Mucosa of rectum (tissue), 2 donors: ENCODE results near the gene PTMA.

Source experiments
- H3K27ac ChIP-seq, 2 donors: one replicate each; pipeline ENCODE4 v1.7.0; 2013; ENCODE audit warnings: inconsistent platforms in 2 of 2, low read depth in 2 of 2, low read length in 2 of 2
- H3K27me3 ChIP-seq, 2 donors: one replicate each; pipeline ENCODE4 v1.7.0; 2013; ENCODE audit warnings: low read length in 2 of 2; ENCODE audit not compliant: control insufficient read depth in 2 of 2, insufficient read depth in 2 of 2
- H3K36me3 ChIP-seq, 2 donors: one replicate each; pipeline ENCODE4 v1.7.0; 2013; ENCODE audit warnings: low read length in 2 of 2; ENCODE audit not compliant: control insufficient read depth in 2 of 2, insufficient read depth in 2 of 2
- H3K4me1 ChIP-seq, 2 donors: one replicate each; pipeline ENCODE4 v1.7.0; 2013; ENCODE audit warnings: low read length in 2 of 2, mild to moderate bottlenecking in 1 of 2; ENCODE audit not compliant: control insufficient read depth in 2 of 2, insufficient read depth in 2 of 2
- H3K4me3 ChIP-seq, 2 donors: one replicate each; pipeline ENCODE4 v1.7.0; 2013; ENCODE audit warnings: low read length in 2 of 2
- H3K9ac ChIP-seq, 2 donors: one replicate each; pipeline ENCODE4 v1.7.0; 2013; ENCODE audit warnings: low read length in 2 of 2, low read depth in 1 of 2, mild to moderate bottlenecking in 1 of 2
- H3K9me3 ChIP-seq, 2 donors: one replicate each; pipeline ENCODE4 v1.7.0; 2013; ENCODE audit warnings: low read length in 2 of 2; ENCODE audit not compliant: control insufficient read depth in 2 of 2
- donor health status: healthy.
- donor health status: Normal muscosa, but diverticular disease.

PTMA gene

DNA sequence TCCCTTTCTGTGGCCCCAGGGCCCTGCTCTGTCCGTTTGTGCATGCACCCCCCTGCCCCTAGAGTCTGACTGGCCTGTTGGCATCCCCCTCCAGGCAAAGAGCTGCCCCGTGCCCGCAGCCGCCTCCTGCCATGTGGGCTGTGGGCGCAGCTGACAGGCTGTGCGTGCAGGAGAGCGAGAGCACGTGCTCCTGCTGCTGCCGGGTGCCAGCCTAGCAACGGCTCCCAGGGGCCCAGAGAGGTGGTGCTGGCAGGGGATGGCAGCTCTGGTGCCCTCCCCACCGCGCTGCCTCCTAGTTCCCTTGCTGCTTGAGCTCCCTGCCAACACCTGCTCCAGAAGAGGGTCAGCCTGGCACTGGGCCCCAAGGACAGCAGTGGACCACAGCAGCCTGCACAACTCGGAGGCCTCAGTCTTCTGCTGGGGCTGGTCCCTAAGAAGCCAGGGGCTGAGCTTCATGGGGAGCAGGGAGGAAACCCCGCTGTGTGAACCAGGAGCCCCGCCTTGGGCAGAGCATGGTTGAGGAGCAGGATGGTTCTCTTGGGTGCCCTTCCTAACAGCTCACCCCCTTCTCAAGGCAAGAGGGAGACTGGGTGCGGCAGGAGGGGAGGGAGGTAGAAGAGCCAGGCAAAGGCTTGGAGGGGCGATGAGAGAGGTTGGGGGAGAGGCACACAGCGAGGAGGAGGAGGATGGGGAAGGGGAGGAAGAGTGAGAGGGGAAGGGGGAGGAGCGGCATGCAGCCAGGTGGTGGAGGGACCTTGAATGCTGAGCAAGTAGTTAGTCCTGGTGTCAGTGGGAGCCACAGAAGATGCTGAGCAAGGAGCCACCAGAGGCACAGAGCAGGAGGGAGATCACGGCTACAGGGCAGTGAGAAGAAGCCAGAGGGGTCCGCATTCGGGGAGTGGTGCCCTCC, 23.8 kb upstream of the PTMA start:
- H3K4me1 ChIP-seq, result peaks cover 16 to 17% of the 10 kb centered on the region in 2 donors
- H3K9me3 ChIP-seq, result no peaks in the 10 kb centered on the region
- H3K9ac ChIP-seq, result no peak overlapping the region
- H3K27me3 ChIP-seq, result no peaks in the 10 kb centered on the region
- no peak overlapping the region for H3K4me3 ChIP-seq
- H3K36me3 ChIP-seq, result no peaks in the 10 kb centered on the region
- no peak overlapping the region for H3K27ac ChIP-seq

DNA sequence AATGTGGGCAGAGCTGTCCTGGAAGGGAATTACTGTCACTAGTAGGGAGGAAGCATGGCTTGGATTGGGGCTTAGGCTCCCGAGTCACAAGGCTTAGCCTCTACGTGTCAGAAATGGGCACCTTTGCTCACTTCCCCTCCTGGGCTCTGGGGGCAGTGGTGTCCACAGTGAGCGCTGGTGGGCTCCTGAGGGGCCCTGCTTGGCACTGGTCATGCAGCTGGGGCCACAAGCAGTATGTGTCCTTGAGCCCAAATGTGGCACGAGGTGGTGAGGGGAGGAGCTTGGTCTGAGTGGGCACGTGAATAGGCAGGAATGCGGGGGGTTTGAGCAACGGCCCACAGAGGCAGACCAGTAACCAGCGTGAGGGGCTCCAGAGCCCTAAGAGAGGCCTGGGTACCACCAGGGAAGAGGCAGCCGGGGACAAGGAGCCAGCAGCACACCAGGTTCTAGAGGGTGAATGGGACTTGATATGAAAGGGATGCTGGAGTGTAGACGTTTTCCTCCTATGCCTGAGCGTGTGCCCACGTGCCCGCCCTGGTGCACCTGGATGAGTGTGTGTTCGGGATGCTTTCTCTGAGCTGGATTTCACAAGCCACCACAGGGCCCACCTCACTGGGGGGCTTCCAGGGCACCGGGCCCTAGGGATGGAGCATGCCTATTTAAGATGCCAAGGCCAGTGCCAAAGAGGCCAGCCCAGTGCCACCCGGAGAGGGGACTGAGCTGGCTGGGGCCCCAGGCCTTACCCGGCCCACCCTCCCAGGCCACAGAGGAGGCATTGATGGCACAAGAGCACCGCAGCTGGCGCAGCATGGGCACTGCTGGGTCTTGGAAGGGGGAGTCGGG, 22.8 kb upstream of the PTMA start:
- H3K27me3 ChIP-seq, result no peaks in the 10 kb centered on the region
- no peak overlapping the region for H3K9ac ChIP-seq
- H3K27ac ChIP-seq, result no peak overlapping the region
- no peak overlapping the region for H3K4me3 ChIP-seq
- H3K36me3 ChIP-seq, result no peaks in the 10 kb centered on the region
- peaks cover 9 to 12% of the 10 kb centered on the region in 2 donors for H3K4me1 ChIP-seq
- no peaks in the 10 kb centered on the region for H3K9me3 ChIP-seq

DNA sequence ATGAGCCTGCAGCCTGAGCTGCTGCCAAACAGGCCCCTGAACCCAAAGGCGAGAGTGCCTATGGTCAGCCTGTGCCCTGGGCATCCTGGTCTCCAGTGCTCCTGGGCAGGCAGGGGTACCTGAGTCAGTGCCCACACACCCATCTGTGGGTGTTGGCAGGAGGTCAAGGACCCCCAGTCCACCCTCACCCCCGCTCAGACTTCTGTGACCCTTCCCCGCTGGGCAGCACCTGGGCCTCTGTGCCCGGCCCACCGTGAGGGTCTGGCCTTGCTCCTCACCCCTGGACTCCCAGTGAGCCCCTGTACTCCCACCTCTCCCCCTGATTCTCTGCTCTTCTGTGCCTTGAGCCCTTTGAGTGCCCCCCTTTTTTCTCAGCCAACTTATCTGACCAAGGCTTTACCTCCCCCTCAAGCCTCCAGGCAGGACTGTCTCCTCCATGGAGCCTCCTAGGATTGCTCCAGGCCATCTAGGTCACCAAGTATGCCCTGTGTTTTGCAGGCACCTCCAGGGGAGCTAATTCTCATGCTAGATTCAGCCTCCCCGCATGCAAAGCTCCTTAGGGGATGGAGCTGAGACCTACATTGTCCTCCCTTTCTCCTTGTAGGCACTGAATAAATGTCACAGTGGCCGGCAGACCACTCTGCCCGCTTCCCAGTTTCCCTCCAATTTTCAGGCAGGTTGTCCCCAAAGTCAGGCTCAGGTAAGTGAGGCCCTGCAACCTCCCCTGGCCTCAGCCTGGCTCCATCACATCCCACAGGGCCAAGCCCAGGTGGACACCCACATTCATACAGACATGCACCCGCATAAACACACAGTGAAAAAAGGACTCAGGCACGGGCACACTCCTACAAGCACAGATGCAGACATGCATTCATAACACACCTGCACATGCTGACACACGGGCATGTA, 21.9 kb upstream of the PTMA start:
- Histone ChIP-seq H3K27me3 (no peaks in the 10 kb centered on the region), H3K9me3 (no peaks in the 10 kb centered on the region), H3K4me3 (no peak overlapping the region), H3K9ac (no peak overlapping the region), H3K4me1 (peaks cover 7 to 8% of the 10 kb centered on the region in 2 donors), H3K27ac (no peak overlapping the region), H3K36me3 (no peaks in the 10 kb centered on the region)

DNA sequence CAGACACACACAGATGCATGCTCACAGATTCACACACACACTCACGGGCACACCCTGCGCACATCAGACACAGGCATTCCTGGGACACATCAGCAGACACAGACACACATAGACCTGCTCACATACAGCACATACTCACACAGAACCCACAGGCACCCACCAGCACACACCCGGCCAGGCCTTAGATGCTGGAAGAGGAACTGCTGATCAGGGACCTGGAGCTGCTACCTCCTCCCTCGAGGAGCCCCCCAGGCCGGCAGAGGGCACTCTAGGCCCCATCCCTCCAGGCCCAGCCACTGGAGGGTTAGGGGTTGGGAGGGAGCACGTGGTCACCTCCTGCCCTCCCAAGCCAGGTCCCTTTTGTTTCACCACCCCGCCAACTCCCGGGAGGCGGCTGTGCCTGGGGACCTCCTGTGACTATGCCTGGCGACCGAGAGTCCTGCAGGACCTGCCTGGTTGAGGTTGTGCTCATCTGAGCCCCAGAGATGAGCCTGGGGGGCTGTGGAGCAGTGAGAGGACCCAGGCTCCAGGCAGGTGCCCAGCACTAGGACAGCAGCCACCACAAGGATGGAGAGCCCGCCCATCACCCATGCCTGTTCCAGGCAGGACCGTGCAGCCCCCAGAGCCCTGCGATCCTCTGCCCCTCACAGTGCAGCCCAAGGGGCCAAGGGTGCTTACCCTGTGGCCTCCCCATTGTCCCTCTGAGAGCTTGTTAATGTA, 21.0 kb upstream of the PTMA start:
- H3K36me3 ChIP-seq, result no peaks in the 10 kb centered on the region
- no peak overlapping the region for H3K4me3 ChIP-seq
- no peaks in the 10 kb centered on the region for H3K27me3 ChIP-seq
- H3K4me1 ChIP-seq, result peaks cover 4 to 5% of the 10 kb centered on the region in 2 donors
- no peak overlapping the region for H3K9ac ChIP-seq
- H3K9me3 ChIP-seq, result no peaks in the 10 kb centered on the region
- no peak overlapping the region for H3K27ac ChIP-seq

DNA sequence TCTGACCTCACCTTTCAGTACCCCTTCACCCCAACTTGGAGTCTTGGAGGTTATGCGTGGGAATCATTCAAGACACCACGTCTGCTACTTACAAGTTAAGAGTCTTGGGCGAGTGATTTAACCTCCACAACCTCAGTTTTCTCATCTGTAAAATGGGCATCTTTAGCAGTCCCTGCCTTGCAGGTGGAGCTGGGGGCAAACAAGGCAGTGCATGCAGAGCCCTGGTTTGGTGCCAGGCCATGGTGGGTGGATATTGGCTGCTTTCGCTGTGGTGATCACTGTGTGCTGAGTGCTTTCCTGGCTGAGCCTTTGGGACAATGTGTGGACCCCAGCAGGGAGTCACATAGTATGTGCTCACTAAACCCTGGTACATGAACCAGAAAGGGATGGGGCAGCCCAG, 20.4 kb upstream of the PTMA start:
- no peaks in the 10 kb centered on the region for H3K36me3 ChIP-seq
- no peaks in the 10 kb centered on the region for H3K9me3 ChIP-seq
- no peaks in the 10 kb centered on the region for H3K27me3 ChIP-seq
- H3K4me3 ChIP-seq, result no peak overlapping the region
- H3K27ac ChIP-seq, result no peak overlapping the region
- no peak overlapping the region for H3K9ac ChIP-seq
- H3K4me1 ChIP-seq, result peaks cover under 1 to 5% of the 10 kb centered on the region in 2 donors

DNA sequence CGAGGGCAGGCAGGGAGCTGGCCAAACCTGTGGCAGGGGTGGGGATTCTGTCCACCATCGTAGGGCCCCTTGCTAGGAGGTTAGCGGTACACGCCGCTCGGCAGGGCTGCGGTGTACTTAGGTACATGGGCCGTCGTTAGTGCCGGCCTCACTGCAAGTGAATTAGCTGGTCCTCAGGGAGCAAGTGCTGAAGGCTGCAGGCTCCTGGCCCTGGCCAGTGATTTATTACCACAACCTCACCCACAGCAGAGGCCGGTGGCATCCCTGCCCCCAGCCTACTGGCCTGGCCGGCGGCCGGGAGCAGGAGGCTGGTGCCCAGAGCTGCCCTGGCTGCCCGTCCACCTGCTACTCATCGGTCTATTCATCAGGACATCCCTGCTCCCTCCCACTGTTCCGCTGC, 19.6 kb upstream of the PTMA start:
- H3K27me3 ChIP-seq, result no peaks in the 10 kb centered on the region
- peaks cover 0 to 7% of the 10 kb centered on the region in 2 donors for H3K4me1 ChIP-seq
- no peak overlapping the region for H3K27ac ChIP-seq
- no peak overlapping the region for H3K4me3 ChIP-seq
- H3K9ac ChIP-seq, result no peak overlapping the region
- H3K36me3 ChIP-seq, result no peaks in the 10 kb centered on the region
- H3K9me3 ChIP-seq, result no peaks in the 10 kb centered on the region

DNA sequence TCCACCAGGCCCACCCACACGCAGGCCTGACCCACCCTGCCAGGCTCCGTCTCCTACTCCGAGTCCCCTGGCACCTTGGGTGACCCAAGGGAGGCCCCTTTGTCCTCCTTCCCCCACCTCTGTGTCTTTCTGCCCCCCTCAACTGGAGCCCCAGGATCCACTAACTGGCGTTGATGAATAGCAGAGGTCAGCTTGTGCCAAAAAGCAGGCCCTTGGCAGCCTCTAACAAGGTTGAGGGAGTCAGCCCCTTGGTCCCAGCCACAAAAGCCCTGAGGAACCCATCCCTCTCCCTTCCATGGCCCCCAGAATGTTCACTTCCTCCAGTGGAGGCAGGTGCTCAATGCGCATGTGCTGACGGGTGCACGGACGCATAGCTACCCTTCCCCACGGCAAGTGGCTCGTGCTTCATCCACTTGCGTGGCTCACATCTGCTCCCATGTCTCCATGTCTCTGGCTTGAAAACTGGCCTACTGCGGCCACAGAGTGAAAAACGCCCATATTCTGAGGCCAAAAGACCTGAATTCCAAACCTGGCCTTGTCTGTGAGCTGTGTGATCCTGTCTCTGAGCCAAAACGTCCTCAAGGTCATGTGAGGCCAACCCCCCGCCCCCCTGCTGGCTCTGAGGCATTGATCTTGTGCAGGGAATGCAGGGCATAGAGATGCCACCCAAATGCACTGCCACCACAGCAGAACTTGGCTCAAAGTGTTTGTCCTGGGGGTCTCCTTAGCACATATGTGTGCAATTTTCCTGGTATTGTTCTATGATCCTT, 19.0 kb upstream of the PTMA start:
- H3K36me3 ChIP-seq, result no peaks in the 10 kb centered on the region
- peaks cover 0 to 7% of the 10 kb centered on the region in 2 donors for H3K4me1 ChIP-seq
- H3K27me3 ChIP-seq, result no peaks in the 10 kb centered on the region
- H3K27ac ChIP-seq, result no peak overlapping the region
- H3K9me3 ChIP-seq, result no peaks in the 10 kb centered on the region
- no peak overlapping the region for H3K9ac ChIP-seq
- no peak overlapping the region for H3K4me3 ChIP-seq

DNA sequence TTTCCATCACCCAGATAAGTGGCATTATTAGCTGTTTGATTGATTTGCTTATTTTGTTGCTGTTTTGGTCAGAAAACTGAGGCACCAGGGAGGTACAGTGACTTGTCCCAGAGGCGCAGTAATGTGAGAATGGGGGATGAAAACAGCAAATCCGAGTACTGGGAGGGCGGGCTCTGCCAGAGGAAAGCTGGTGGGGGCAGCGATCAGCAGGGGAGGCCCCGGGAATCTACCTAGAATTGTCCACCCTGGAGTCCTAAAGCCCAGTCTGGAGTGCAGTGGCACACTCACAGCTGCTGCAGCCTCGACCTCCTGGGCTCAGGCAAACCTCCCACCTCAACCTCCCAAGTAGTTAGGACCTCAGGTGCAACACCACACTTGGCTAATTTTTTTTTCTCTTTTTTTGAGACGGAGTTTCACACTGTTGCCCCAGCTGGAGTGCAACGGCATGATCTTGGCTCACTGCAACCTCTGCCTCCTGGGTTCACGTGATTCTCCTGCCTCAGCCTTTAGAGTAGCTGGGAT, 17.0 kb upstream of the PTMA start:
- Histone ChIP-seq H3K9ac (no peak overlapping the region), H3K9me3 (no peaks in the 10 kb centered on the region), H3K36me3 (no peaks in the 10 kb centered on the region)

More for the DNA sequence above, 17.0 kb upstream of the PTMA start:
- H3K4me3 ChIP-seq, result no peak overlapping the region
- H3K27me3 ChIP-seq, result no peaks in the 10 kb centered on the region
- no peak overlapping the region for H3K27ac ChIP-seq
- H3K4me1 ChIP-seq, result peaks cover 0 to 7% of the 10 kb centered on the region in 2 donors
